WTC11 (cell line): ENCODE measurements around the gene MRPL2. TPM values are rescaled to one million over a fixed set of nuclear protein-coding genes. Genes with fewer than 3 reads are reported as not detected.

Experiments used
- ATAC-seq: fragments of 200-7000 bp; cut with Tn5 transposase; 2 replicates; pipeline ENCODE4 v1.10.0; 2021; ENCODE audit warnings: mild to moderate bottlenecking, moderate library complexity
- CTCF ChIA-PET: fragments of 300-600 bp; sonication (Branson Sonifier 250); formaldehyde crosslinking; loops from one replicate; lab custom pipeline; 2021; ENCODE audit warnings: antibody characterized with exemption; lab: Charles Lee
- POLR2A ChIA-PET: fragments of 350-600 bp; sonication (Branson Sonifier 250); formaldehyde crosslinking; loops from one replicate; lab custom pipeline; 2021; ENCODE audit warnings: antibody characterized with exemption; lab: Charles Lee
- DNase-seq: peaks from one replicate; pipeline ENCODE4 v3.0.0; 2021; ENCODE audit warnings: low spot score
- H3K27ac Mint-ChIP-seq: 2 replicates; pipeline ENCODE4 v1.8.0; 2021; ENCODE audit warnings: mixed read lengths
- H3K27me3 Mint-ChIP-seq: 2 replicates; pipeline ENCODE4 v1.8.0; 2021; ENCODE audit warnings: low read depth, mild to moderate bottlenecking, moderate library complexity, mixed read lengths
- H3K36me3 Mint-ChIP-seq: 2 replicates; pipeline ENCODE4 v1.8.0; 2021; ENCODE audit warnings: mixed read lengths
- H3K4me1 Mint-ChIP-seq: 2 replicates; pipeline ENCODE4 v1.8.0; 2022; ENCODE audit warnings: mixed read lengths
- H3K4me3 Mint-ChIP-seq: 2 replicates; pipeline ENCODE4 v1.8.0; 2021; ENCODE audit warnings: mild to moderate bottlenecking, moderate library complexity, mixed read lengths
- H3K9me3 Mint-ChIP-seq: 2 replicates; pipeline ENCODE4 v1.8.0; 2021; ENCODE audit warnings: mixed read lengths
- CBFB ChIP-seq: sonication (generic); formaldehyde crosslinking; IDR thresholded peaks from 2 replicates; pipeline ENCODE4 v1.8.1; 2022; ENCODE audit warnings: mild to moderate bottlenecking, low read depth, missing genetic modification reagents
- CREB1 ChIP-seq: sonication (generic); formaldehyde crosslinking; IDR thresholded peaks from 2 replicates; pipeline ENCODE4 v1.8.0; 2023; ENCODE audit warnings: mild to moderate bottlenecking, missing genetic modification reagents
- GABPB1 ChIP-seq: sonication (generic); formaldehyde crosslinking; IDR thresholded peaks from 2 replicates; pipeline ENCODE4 v1.8.1; 2023; ENCODE audit warnings: mild to moderate bottlenecking, missing genetic modification reagents
- IRF2 ChIP-seq: sonication (generic); formaldehyde crosslinking; IDR thresholded peaks from 2 replicates; pipeline ENCODE4 v1.8.0; 2022; ENCODE audit warnings: low read depth, missing genetic modification reagents, borderline replicate concordance
- KAT7 ChIP-seq: sonication (generic); formaldehyde crosslinking; IDR thresholded peaks from 2 replicates; pipeline ENCODE4 v1.8.1; 2023; ENCODE audit warnings: missing genetic modification reagents, mild to moderate bottlenecking, borderline replicate concordance
- MAX ChIP-seq: sonication (generic); formaldehyde crosslinking; IDR thresholded peaks from 2 replicates; pipeline ENCODE4 v1.8.0; 2022; ENCODE audit warnings: mild to moderate bottlenecking, missing genetic modification reagents
- NR3C1 ChIP-seq: sonication (generic); formaldehyde crosslinking; conservative IDR thresholded peaks from 2 replicates; pipeline ENCODE4 v1.8.1; 2023; ENCODE audit warnings: low read depth, mild to moderate bottlenecking, missing genetic modification reagents
- RORB ChIP-seq: fragments of 250-450 bp; sonication (Bioruptor Pico); IDR thresholded peaks from 2 replicates; pipeline ENCODE4 v1.9.0; 2021; ENCODE audit warnings: mild to moderate bottlenecking
- SOX15 ChIP-seq: fragments of 250-450 bp; sonication (Bioruptor Pico); IDR thresholded peaks from 2 replicates; pipeline ENCODE4 v1.9.0; 2021; ENCODE audit warnings: mild to moderate bottlenecking
- TEAD1 ChIP-seq: sonication (generic); formaldehyde crosslinking; IDR thresholded peaks from 2 replicates; pipeline ENCODE4 v1.8.0; 2022; ENCODE audit warnings: mild to moderate bottlenecking, missing genetic modification reagents
- TEAD4 ChIP-seq: sonication (generic); formaldehyde crosslinking; IDR thresholded peaks from 2 replicates; pipeline ENCODE4 v1.8.0; 2022; ENCODE audit warnings: mild to moderate bottlenecking, missing genetic modification reagents
- TP53 ChIP-seq: sonication (generic); formaldehyde crosslinking; IDR thresholded peaks from 2 replicates; pipeline ENCODE4 v1.8.1; 2023; ENCODE audit warnings: mild to moderate bottlenecking, missing genetic modification reagents
- ZNF121 ChIP-seq: sonication (generic); formaldehyde crosslinking; IDR thresholded peaks from 2 replicates; pipeline ENCODE4 v1.8.0; 2023; ENCODE audit warnings: missing genetic modification reagents
- ZNF232 ChIP-seq: sonication (generic); formaldehyde crosslinking; IDR thresholded peaks from 2 replicates; pipeline ENCODE4 v1.8.0; 2022; ENCODE audit warnings: mild to moderate bottlenecking, missing genetic modification reagents
- ZNF263 ChIP-seq: sonication (generic); formaldehyde crosslinking; IDR thresholded peaks from 2 replicates; pipeline ENCODE4 v1.8.1; 2022; ENCODE audit warnings: low read depth, mild to moderate bottlenecking, moderate library complexity, missing genetic modification reagents
- ZNF317 ChIP-seq: sonication (generic); formaldehyde crosslinking; IDR thresholded peaks from 2 replicates; pipeline ENCODE4 v1.8.1; 2023; ENCODE audit warnings: low read depth, mild to moderate bottlenecking, moderate library complexity, missing genetic modification reagents, borderline replicate concordance
- ZNF423 ChIP-seq: fragments of 250-450 bp; sonication (Bioruptor Pico); IDR thresholded peaks from 2 replicates; pipeline ENCODE4 v2.1.2; 2022; ENCODE audit warnings: mild to moderate bottlenecking, moderate library complexity
- total RNA-seq: library from RNA; stranded (reverse); gene quantifications from 3 replicates; pipeline ENCODE4 v1.2.3, GENCODE V29; 2021
- TF ChIP-seq, protein P1 (sequence below): sonication (generic); formaldehyde crosslinking; IDR thresholded peaks from 2 replicates; pipeline ENCODE4 v1.8.1; 2022; ENCODE audit warnings: missing genetic modification reagents, borderline replicate concordance
- TF ChIP-seq, protein P2 (sequence below): sonication (generic); formaldehyde crosslinking; IDR thresholded peaks from 2 replicates; pipeline ENCODE4 v1.8.1; 2022; ENCODE audit warnings: low read depth, missing genetic modification reagents, borderline replicate concordance
- TF ChIP-seq, protein P3 (sequence below): sonication (generic); formaldehyde crosslinking; conservative IDR thresholded peaks from 2 replicates; pipeline ENCODE4 v1.8.1; 2022; ENCODE audit warnings: mild to moderate bottlenecking, missing genetic modification reagents

The MRPL2 gene
- total RNA-seq, 1 experiment from 2014 or later: 131 TPM

DNA sequence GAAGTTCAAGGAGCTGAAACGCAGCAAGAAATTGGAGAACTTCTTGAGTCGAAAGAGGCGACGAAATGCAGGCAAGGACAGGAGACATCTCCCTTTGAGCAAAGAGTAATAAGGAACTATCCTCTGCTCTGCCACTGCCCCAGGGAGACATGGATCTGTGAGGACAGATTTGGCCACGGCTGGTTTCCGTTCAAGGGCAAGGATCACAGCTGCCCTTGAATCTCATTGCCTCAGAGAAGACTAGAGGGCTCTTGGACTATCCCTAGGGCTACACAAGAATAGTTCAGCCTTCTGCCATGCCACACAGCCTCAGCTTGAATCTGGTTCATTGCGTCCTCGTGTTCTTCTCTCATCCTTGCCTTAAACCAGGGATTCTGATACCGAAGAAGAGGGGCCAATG lies 30.1 kb downstream of the MRPL2 start:
- Mint-ChIP-seq H3K4me3 (no peak overlapping the region), H3K36me3 (peaks cover 77% of the 10 kb centered on the region), H3K4me1 (no peaks in the 10 kb centered on the region), H3K9me3 (no peaks in the 10 kb centered on the region), H3K27me3 (no peaks in the 10 kb centered on the region), H3K27ac (no peak overlapping the region)
- ATAC-seq: no peak
- CTCF ChIA-PET: no interaction called here
- POLR2A ChIA-PET: interaction anchor here (0.8 kb wide), 1 partner anchor 30 kb away, joined by 3 read pairs; the partner anchor contains the start of genes KLC4 and MRPL2
- TF ChIP-seq IRF2 (CRISPR knock-in tag): no peak
- TF ChIP-seq TEAD4: no peak
- TF ChIP-seq, protein P1, sequence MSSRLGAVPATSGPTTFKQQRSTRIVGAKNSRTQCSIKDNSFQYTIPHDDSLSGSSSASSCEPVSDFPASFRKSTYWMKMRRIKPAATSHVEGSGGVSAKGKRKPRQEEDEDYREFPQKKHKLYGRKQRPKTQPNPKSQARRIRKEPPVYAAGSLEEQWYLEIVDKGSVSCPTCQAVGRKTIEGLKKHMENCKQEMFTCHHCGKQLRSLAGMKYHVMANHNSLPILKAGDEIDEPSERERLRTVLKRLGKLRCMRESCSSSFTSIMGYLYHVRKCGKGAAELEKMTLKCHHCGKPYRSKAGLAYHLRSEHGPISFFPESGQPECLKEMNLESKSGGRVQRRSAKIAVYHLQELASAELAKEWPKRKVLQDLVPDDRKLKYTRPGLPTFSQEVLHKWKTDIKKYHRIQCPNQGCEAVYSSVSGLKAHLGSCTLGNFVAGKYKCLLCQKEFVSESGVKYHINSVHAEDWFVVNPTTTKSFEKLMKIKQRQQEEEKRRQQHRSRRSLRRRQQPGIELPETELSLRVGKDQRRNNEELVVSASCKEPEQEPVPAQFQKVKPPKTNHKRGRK (CRISPR knock-in tag): no peak
- DNase-seq: no peak

DNA sequence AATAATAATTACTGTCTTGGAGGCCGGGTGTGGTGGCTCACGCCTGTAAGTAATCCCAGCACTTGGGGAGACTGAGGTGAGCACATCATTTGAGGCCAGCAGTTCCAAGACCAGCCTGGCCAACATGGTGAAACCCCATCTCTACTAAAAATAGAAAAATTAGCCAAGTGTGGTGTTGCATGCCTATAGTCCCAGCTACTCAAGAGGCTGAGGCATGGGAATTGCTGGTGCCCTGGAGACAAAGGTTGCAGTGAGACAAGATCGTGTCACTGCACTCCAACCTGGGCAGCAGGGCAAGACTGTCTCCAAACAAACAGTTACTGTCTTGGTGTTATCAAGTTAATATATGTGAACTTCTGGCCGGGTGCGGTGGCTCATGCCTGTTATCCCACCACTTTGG lies 32.9 kb downstream of the MRPL2 start:
- Mint-ChIP-seq H3K27me3 (no peaks in the 10 kb centered on the region), H3K9me3 (no peaks in the 10 kb centered on the region), H3K4me3 (no peak overlapping the region), H3K4me1 (no peaks in the 10 kb centered on the region), H3K27ac (no peak overlapping the region), H3K36me3 (peaks cover 64% of the 10 kb centered on the region)
- ChIA-PET CTCF (no interaction called here), POLR2A (interaction anchor here (0.6 kb wide), 1 partner anchor 1065 kb away, joined by 3 read pairs; no protein-coding TSS in a partner anchor)
- ATAC-seq (no peak), DNase-seq (no peak)
- no peak for TF ChIP-seq KAT7 (CRISPR knock-in tag)
- TF ChIP-seq MAX (CRISPR knock-in tag): no peak
- TF ChIP-seq, protein P2, sequence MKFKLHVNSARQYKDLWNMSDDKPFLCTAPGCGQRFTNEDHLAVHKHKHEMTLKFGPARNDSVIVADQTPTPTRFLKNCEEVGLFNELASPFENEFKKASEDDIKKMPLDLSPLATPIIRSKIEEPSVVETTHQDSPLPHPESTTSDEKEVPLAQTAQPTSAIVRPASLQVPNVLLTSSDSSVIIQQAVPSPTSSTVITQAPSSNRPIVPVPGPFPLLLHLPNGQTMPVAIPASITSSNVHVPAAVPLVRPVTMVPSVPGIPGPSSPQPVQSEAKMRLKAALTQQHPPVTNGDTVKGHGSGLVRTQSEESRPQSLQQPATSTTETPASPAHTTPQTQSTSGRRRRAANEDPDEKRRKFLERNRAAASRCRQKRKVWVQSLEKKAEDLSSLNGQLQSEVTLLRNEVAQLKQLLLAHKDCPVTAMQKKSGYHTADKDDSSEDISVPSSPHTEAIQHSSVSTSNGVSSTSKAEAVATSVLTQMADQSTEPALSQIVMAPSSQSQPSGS (CRISPR knock-in tag): no peak
- TF ChIP-seq CBFB (CRISPR knock-in tag): no peak
- no peak for TF ChIP-seq CREB1 (CRISPR knock-in tag)
- no peak for TF ChIP-seq ZNF263 (CRISPR knock-in tag)
- no peak for TF ChIP-seq TEAD1 (CRISPR knock-in tag)
- TF ChIP-seq, protein P1 (CRISPR knock-in tag): no peak
- TF ChIP-seq GABPB1 (CRISPR knock-in tag): no peak
- no peak for TF ChIP-seq ZNF317 (CRISPR knock-in tag)
- TF ChIP-seq SOX15 (CRISPR knock-in tag): no peak
- TF ChIP-seq ZNF423 (CRISPR knock-in tag): no peak
- no peak for TF ChIP-seq NR3C1 (CRISPR knock-in tag)
- no peak for TF ChIP-seq ZNF232 (CRISPR knock-in tag)
- TF ChIP-seq, protein P3, sequence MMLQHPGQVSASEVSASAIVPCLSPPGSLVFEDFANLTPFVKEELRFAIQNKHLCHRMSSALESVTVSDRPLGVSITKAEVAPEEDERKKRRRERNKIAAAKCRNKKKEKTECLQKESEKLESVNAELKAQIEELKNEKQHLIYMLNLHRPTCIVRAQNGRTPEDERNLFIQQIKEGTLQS (CRISPR knock-in tag): no peak
- TF ChIP-seq ZNF121: no peak
- TF ChIP-seq TP53: no peak
- TF ChIP-seq RORB: no peak
- TF ChIP-seq, all 79 proteins: peak for 0
